Measurements from ENCODE around the gene UQCC2.

DNA sequence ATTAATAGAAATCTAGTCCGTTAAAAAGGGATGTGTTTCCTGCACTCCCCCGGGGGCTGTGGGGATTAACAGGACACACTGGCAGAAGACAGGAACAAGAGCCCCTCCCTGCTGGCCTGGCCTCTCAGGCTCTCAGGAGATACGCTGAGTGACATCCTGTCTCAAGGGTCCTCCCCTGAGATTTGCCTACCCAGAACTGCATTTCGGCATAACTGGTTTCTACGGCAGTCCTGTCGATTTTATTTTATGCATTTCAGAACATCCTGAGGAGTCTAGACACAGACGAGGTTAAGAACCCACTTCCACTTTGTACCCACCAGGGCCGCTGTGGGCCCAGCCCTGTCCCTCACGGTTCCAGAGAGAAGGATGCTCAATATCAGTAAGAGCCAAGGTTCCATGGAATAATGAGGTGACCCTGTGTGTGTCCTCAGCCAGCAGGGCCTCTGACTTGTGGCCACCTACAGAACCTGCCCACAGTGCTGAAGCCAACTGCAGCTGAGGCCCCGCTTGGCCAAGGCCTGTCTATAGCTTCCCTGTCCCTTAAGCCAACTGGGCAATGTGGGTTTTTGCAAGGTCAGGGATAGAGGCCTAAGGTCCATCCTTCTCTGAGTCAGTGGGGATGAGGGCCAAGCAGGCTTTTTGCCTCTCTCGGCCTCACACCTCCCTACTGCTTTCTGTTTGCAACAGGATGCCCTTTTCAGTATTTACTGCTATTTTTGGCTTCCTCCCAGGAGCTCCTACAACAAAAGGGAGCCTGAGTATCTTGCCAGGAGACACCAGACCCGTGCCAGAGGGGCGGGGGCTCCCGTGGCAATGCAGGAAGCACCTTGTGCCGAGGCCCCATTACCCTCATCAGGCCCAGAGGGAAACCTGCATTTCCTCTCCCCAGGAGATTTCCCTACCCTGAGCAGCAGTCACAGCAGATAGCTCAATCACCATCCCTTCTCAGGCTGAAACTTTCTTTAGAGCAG is 14.7 kb downstream of the UQCC2 start:
- TF ChIP-seq, protein P1, sequence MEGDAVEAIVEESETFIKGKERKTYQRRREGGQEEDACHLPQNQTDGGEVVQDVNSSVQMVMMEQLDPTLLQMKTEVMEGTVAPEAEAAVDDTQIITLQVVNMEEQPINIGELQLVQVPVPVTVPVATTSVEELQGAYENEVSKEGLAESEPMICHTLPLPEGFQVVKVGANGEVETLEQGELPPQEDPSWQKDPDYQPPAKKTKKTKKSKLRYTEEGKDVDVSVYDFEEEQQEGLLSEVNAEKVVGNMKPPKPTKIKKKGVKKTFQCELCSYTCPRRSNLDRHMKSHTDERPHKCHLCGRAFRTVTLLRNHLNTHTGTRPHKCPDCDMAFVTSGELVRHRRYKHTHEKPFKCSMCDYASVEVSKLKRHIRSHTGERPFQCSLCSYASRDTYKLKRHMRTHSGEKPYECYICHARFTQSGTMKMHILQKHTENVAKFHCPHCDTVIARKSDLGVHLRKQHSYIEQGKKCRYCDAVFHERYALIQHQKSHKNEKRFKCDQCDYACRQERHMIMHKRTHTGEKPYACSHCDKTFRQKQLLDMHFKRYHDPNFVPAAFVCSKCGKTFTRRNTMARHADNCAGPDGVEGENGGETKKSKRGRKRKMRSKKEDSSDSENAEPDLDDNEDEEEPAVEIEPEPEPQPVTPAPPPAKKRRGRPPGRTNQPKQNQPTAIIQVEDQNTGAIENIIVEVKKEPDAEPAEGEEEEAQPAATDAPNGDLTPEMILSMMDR (conservative IDR thresholded peaks at IDR 0.05), result no peak
- no peak for TF ChIP-seq ZFX (IDR thresholded peaks at IDR 0.05)

Measured in C4-2B (cell line).